ENCODE data around the gene MTAP. TPM values are rescaled to one million over a fixed set of nuclear protein-coding genes. Genes with fewer than 3 reads are reported as not detected.

The MTAP gene
- total RNA-seq, 1 experiment from 2014 or later = 326 TPM

DNA sequence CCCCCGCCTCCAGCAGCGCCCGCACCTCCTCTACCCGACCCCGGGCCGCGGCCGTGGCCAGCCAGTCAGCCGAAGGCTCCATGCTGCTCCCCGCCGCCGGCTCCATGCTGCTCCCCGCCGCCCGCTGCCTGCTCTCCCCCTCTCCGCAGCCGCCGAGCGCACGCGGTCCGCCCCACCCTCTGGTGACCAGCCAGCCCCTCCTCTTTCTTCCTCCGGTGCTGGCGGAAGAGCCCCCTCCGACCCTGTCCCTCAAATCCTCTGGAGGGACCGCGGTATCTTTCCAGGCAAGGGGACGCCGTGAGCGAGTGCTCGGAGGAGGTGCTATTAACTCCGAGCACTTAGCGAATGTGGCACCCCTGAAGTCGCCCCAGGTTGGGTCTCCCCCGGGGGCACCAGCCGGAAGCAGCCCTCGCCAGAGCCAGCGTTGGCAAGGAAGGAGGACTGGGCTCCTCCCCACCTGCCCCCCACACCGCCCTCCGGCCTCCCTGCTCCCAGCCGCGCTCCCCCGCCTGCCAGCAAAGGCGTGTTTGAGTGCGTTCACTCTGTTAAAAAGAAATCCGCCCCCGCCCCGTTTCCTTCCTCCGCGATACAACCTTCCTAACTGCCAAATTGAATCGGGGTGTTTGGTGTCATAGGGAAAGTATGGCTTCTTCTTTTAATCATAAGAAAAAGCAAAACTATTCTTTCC lies 172.4 kb downstream of the MTAP start:
- no TSS peak for BruUV-seq (replicated peaks)
- peak overlapping the region; percentile 86 for H3K4me2 ChIP-seq (ENCODE audit: low read length)
- peak overlapping the region; percentile 57 to 70 for H3K4me3 ChIP-seq (replicated peaks in 1 of 2; ENCODE audit: low read depth in 1 of 2, low read length in 2 of 2)
- no peak for TF ChIP-seq JUND (IDR thresholded peaks at IDR 0.05)
- TF ChIP-seq TCF7L2 (IDR thresholded peaks at IDR 0.05; ENCODE audit: borderline replicate concordance, extremely low read depth, insufficient read depth, insufficient read length) = no peak
- no peak for TF ChIP-seq CEBPB (IDR thresholded peaks at IDR 0.05; ENCODE audit: low read depth)
- no peak for TF ChIP-seq SRF (IDR thresholded peaks at IDR 0.05; ENCODE audit: low read depth)
- TF ChIP-seq EGR1 (IDR thresholded peaks at IDR 0.05; ENCODE audit: low read depth) = peak; percentile 66; the same call in 1 of the 2 replicates
- no peak for TF ChIP-seq CBX3 (IDR thresholded peaks at IDR 0.05; ENCODE audit: low read depth)
- no peak for TF ChIP-seq YY1 (IDR thresholded peaks at IDR 0.05; ENCODE audit: extremely low read depth, insufficient replicate concordance, low read depth, low read length)
- TF ChIP-seq ZFX (IDR thresholded peaks at IDR 0.05) = no peak
- TF ChIP-seq, protein P1, sequence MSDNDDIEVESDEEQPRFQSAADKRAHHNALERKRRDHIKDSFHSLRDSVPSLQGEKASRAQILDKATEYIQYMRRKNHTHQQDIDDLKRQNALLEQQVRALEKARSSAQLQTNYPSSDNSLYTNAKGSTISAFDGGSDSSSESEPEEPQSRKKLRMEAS (IDR thresholded peaks at IDR 0.05) = peak; percentile 86
- 0 out of 2 replicates have a peak, but pooled peaks have one; percentile 56 for TF ChIP-seq SIN3A (IDR thresholded peaks at IDR 0.05; ENCODE audit: low read depth)
- no peak for TF ChIP-seq ZNF274 (IDR thresholded peaks at IDR 0.05; ENCODE audit: low read depth, low read length)
- TF ChIP-seq REST (IDR thresholded peaks at IDR 0.05; ENCODE audit: low read depth) = no peak
- TF ChIP-seq ATF3 (IDR thresholded peaks at IDR 0.05) = no peak
- TF ChIP-seq RAD21 (IDR thresholded peaks at IDR 0.05; ENCODE audit: low read depth) = no peak
- no peak for TF ChIP-seq FOSL1 (IDR thresholded peaks at IDR 0.05; ENCODE audit: low read depth)
- TF ChIP-seq, protein P2, sequence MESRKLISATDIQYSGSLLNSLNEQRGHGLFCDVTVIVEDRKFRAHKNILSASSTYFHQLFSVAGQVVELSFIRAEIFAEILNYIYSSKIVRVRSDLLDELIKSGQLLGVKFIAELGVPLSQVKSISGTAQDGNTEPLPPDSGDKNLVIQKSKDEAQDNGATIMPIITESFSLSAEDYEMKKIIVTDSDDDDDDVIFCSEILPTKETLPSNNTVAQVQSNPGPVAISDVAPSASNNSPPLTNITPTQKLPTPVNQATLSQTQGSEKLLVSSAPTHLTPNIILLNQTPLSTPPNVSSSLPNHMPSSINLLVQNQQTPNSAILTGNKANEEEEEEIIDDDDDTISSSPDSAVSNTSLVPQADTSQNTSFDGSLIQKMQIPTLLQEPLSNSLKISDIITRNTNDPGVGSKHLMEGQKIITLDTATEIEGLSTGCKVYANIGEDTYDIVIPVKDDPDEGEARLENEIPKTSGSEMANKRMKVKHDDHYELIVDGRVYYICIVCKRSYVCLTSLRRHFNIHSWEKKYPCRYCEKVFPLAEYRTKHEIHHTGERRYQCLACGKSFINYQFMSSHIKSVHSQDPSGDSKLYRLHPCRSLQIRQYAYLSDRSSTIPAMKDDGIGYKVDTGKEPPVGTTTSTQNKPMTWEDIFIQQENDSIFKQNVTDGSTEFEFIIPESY (IDR thresholded peaks at IDR 0.05; ENCODE audit: extremely low read depth, insufficient replicate concordance, low read length) = no peak
- TF ChIP-seq POLR2A (IDR thresholded peaks at IDR 0.05; ENCODE audit: borderline replicate concordance, extremely low read depth, insufficient read depth, insufficient read length) = no peak
- TF ChIP-seq EZH2phosphoT487 (IDR thresholded peaks at IDR 0.05; ENCODE audit: borderline replicate concordance) = no peak
- peak; percentile 52 for TF ChIP-seq POLR2AphosphoS5 (IDR thresholded peaks at IDR 0.05; ENCODE audit: low read depth, low read length)
- TF ChIP-seq ELF1 (IDR thresholded peaks at IDR 0.05; ENCODE audit: borderline replicate concordance, low read depth) = no peak; the same call in 1 of the 2 replicates
- TF ChIP-seq EZH2 (IDR thresholded peaks at IDR 0.05) = no peak

More for the DNA sequence above, 172.4 kb downstream of the MTAP start:
- no peak overlapping the region for H2AFZ ChIP-seq (ENCODE audit: low read depth, low read length, poor library complexity, severe bottlenecking)
- no peaks in the 10 kb centered on the region for H3K9me3 ChIP-seq (ENCODE audit: control insufficient read depth in 1 of 2, insufficient read depth in 1 of 2, low read depth in 1 of 2, low read length in 2 of 2)
- DNase-seq (ENCODE audit: low read depth, low spot score) (peak; percentile 29), ATAC-seq (peak; percentile 86)
- H4K20me1 ChIP-seq (ENCODE audit: insufficient read depth) = no peaks in the 10 kb centered on the region
- RAD21 ChIA-PET (ENCODE audit: low non-redundant PET in 1 of 2, low total read pairs in 2 of 2, uncharacterized antibody in 2 of 2, unreplicated experiment in 2 of 2) = no interaction called here
- peak overlapping the region; percentile 85 for H3K9ac ChIP-seq (ENCODE audit: low read length)
- H3K4me1 ChIP-seq (ENCODE audit: control insufficient read depth in 1 of 2, insufficient read depth in 2 of 2, low read length in 2 of 2) = peaks cover 0 to 11% of the 10 kb centered on the region in 2 experiments; a peak in 2 of 4 replicates
- H3K27ac ChIP-seq (ENCODE audit: low read depth, low read length) = peak overlapping the region; percentile 74
- H3K79me2 ChIP-seq (ENCODE audit: insufficient read depth, low read length) = peaks cover 51% of the 10 kb centered on the region
- CTCF ChIA-PET = no interaction called here
- no peaks in the 10 kb centered on the region for H3K9me2 ChIP-seq (ENCODE audit: insufficient read depth)
- H3K36me3 ChIP-seq (ENCODE audit: control insufficient read depth in 1 of 2, insufficient read depth in 2 of 2, low read length in 2 of 2) = peaks cover 0 to 11% of the 10 kb centered on the region in 2 experiments; a peak in 1 of 4 replicates
- no peaks in the 10 kb centered on the region for H3K27me3 ChIP-seq (ENCODE audit: insufficient read depth, low read length)
- POLR2A ChIA-PET = no interaction called here
- intact Hi-C loops (cut with micrococcal nuclease) = no loop called here

Measured in HCT116 (cell line).